ENCODE data around the gene DGAT2L6. TPM values are rescaled to one million over a fixed set of nuclear protein-coding genes. Genes with fewer than 3 reads are reported as not detected.

The DGAT2L6 gene
- total RNA-seq, 1 experiment from 2014 or later, result not detected

DNA sequence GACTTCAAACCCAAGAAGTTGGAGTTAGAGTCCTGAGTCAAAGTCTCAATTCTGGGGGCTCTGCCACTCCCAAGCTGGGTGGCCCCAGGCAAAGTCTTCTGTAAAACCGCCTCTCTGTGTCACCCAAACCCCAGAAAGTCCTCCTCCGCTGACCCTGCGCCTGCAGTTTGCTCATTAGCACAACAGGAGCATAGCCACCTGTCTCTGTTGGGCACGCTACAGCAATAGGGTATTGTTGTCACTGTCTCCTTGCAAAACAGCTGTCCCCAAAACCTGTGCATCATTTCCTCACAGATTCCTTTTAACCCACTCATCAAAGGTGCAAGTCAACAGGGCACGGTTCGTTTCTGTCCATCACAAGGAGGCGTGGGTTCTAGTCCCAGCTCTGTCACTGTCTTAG lies 8.0 kb upstream of the DGAT2L6 start:
- H3K56ac ChIP-seq (ENCODE audit: insufficient read length, low read depth, low read length), result no peak overlapping the region
- no peak overlapping the region for H2BK12ac ChIP-seq (ENCODE audit: insufficient read length, low read depth, low read length)
- Mint-ChIP-seq H3K27ac (peak overlapping the region in 1 of 3 experiments; percentile 47; a peak in 1 of 7 replicates), H3K27me3 (ENCODE audit: low read depth) (no peaks in the 10 kb centered on the region; the same call in 1 of the 2 replicates), H3K4me1 (peaks cover 57 to 64% of the 10 kb centered on the region in 2 experiments), H3K36me3 (ENCODE audit: insufficient read depth in 1 of 3, low read depth in 3 of 3) (peaks cover 10 to 26% (median 14%) of the 10 kb centered on the region in 3 experiments), H3K9me3 (peaks cover 71 to 90% of the 10 kb centered on the region in 2 experiments), H3K4me3 (no peak overlapping the region; a peak in 2 of 5 replicates)
- no peak overlapping the region for H2BK20ac ChIP-seq (ENCODE audit: low read depth, low read length, poor library complexity, severe bottlenecking)
- no peaks in the 10 kb centered on the region for H4K20me1 ChIP-seq (ENCODE audit: control insufficient read depth, insufficient read depth, insufficient read length)
- DNase-seq, result no peak
- no peaks in the 10 kb centered on the region; the same call in 1 of the 2 replicates for H3K4me1 ChIP-seq (ENCODE audit: insufficient read depth, low read length)
- TF ChIP-seq, protein P1, sequence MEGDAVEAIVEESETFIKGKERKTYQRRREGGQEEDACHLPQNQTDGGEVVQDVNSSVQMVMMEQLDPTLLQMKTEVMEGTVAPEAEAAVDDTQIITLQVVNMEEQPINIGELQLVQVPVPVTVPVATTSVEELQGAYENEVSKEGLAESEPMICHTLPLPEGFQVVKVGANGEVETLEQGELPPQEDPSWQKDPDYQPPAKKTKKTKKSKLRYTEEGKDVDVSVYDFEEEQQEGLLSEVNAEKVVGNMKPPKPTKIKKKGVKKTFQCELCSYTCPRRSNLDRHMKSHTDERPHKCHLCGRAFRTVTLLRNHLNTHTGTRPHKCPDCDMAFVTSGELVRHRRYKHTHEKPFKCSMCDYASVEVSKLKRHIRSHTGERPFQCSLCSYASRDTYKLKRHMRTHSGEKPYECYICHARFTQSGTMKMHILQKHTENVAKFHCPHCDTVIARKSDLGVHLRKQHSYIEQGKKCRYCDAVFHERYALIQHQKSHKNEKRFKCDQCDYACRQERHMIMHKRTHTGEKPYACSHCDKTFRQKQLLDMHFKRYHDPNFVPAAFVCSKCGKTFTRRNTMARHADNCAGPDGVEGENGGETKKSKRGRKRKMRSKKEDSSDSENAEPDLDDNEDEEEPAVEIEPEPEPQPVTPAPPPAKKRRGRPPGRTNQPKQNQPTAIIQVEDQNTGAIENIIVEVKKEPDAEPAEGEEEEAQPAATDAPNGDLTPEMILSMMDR (conservative IDR thresholded peaks at IDR 0.05), result no peak
- H2AFZ ChIP-seq (ENCODE audit: low read length), result peak overlapping the region; percentile 26
- peak overlapping the region; percentile 47 for H3K4me2 ChIP-seq (ENCODE audit: insufficient read depth, insufficient read length, low read length)
- H2BK15ac ChIP-seq (ENCODE audit: low read depth, low read length), result no peak overlapping the region
- H3K9me3 ChIP-seq (ENCODE audit: control insufficient read depth, low read depth, low read length), result peaks cover 40% of the 10 kb centered on the region
- H4K8ac ChIP-seq (replicated peaks; ENCODE audit: insufficient read length, low read depth, low read length), result no peak overlapping the region
- no peak overlapping the region for H3K14ac ChIP-seq (ENCODE audit: insufficient read depth, low read length)
- H4K5ac ChIP-seq (ENCODE audit: insufficient read length, low read depth, low read length), result no peak overlapping the region
- no peak overlapping the region for H3K18ac ChIP-seq (ENCODE audit: insufficient read length, low read depth, low read length)
- H2BK120ac ChIP-seq (ENCODE audit: low read depth, low read length, poor library complexity, severe bottlenecking), result no peak overlapping the region
- no peak overlapping the region for H2BK5ac ChIP-seq (ENCODE audit: insufficient read length, low read length)
- H3K9ac ChIP-seq (ENCODE audit: extremely low read depth, insufficient read length, low read length), result no peak overlapping the region
- no CpG with 5 or more reads among the region's 7 CpGs for WGBS (ENCODE audit: extremely low coverage, insufficient read length, low lambda C conversion rate)
- no peaks in the 10 kb centered on the region for H3K27me3 ChIP-seq (ENCODE audit: insufficient read depth, low read length)
- H3K23me2 ChIP-seq (ENCODE audit: insufficient read length, low read depth, low read length, poor library complexity, severe bottlenecking), result no peaks in the 10 kb centered on the region
- H3T11ph ChIP-seq (ENCODE audit: low read length), result no peak overlapping the region
- no peak overlapping the region for H2AK5ac ChIP-seq (ENCODE audit: insufficient read length, low read length)
- no peak overlapping the region for H3K4ac ChIP-seq (ENCODE audit: low read depth, low read length)
- no peaks in the 10 kb centered on the region for H3K79me2 ChIP-seq (ENCODE audit: insufficient read depth, low read length)
- no peak overlapping the region for H4K91ac ChIP-seq (ENCODE audit: insufficient read length, low read depth, low read length)
- no peaks in the 10 kb centered on the region for H3K79me1 ChIP-seq (ENCODE audit: insufficient read depth, low read depth, low read length, poor library complexity, severe bottlenecking)
- no peak overlapping the region for H3K27ac ChIP-seq (ENCODE audit: insufficient read length, low read depth, low read length)
- no peak overlapping the region for H3K23ac ChIP-seq (ENCODE audit: insufficient read length, low read depth, low read length)
